Prostate gland (tissue), 2 donors: ENCODE results near the gene SMIM33.
"Not testable (repeated sequence)": the region's sequence is repeated elsewhere in the genome, so short reads cannot be mapped to it uniquely, and the experiment has no call there.

ENCODE experiments used
- POLR2A ChIP-seq: fragments of 450-650 bp; IDR thresholded peaks from one replicate; pipeline ENCODE4 v1.6.1; 2016; ENCODE audit warnings: antibody characterized with exemption, mild to moderate bottlenecking
- POLR2AphosphoS5 ChIP-seq: sonication (generic); formaldehyde crosslinking; IDR thresholded peaks from one replicate; pipeline ENCODE4 v1.6.1; 2017; ENCODE audit warnings: antibody characterized with exemption
- TF ChIP-seq, protein P1 (sequence below), 4 experiments: fragments of 200-600 bp in 2 of 4; fragments of 450-650 bp in 2 of 4; sonication (generic) in 2 of 4; IDR thresholded peaks; 1 replicate in 3 of 4; 2 replicates in 1 of 4; pipeline ENCODE4 v1.5.1; 2016 to 2019; ENCODE audit warnings: antibody characterized with exemption in 4 of 4, mild to moderate bottlenecking in 2 of 4, moderate library complexity in 2 of 4

DNA sequence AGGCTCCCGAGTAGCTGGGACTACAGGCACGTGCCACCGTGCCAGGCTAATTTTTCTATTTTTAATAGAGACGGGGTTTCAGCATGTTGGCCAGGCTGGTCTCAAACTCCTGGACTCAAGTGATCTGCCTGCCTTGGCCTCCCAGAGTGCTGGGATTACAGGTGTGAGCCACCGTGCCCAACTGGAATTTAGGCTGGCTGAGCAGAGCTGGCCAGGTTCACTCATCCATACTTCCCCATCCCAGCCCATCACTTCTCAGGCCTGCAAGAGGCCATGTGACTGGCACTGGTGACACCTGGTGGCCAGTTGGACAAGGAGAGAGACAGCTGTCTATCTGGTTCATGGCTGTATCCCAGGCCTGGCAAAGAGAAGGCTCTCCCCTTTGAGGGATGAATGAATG, 42.6 kb downstream of the SMIM33 start:
- TF ChIP-seq, protein P1, sequence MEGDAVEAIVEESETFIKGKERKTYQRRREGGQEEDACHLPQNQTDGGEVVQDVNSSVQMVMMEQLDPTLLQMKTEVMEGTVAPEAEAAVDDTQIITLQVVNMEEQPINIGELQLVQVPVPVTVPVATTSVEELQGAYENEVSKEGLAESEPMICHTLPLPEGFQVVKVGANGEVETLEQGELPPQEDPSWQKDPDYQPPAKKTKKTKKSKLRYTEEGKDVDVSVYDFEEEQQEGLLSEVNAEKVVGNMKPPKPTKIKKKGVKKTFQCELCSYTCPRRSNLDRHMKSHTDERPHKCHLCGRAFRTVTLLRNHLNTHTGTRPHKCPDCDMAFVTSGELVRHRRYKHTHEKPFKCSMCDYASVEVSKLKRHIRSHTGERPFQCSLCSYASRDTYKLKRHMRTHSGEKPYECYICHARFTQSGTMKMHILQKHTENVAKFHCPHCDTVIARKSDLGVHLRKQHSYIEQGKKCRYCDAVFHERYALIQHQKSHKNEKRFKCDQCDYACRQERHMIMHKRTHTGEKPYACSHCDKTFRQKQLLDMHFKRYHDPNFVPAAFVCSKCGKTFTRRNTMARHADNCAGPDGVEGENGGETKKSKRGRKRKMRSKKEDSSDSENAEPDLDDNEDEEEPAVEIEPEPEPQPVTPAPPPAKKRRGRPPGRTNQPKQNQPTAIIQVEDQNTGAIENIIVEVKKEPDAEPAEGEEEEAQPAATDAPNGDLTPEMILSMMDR (IDR thresholded peaks at IDR 0.05), result peak in 3 of 4 experiments; percentile 73 to 81 (median 77)
- TF ChIP-seq POLR2AphosphoS5, result peak; percentile 66
- not testable (repeated sequence) for TF ChIP-seq POLR2A
